Measurements from ENCODE around the gene CXCL12. TPM values are rescaled to one million over a fixed set of nuclear protein-coding genes. Genes with fewer than 3 reads are reported as not detected.

CXCL12 gene
- total and polyA plus RNA-seq, 10 donors = 22.7 to 549 (median 294) TPM

DNA sequence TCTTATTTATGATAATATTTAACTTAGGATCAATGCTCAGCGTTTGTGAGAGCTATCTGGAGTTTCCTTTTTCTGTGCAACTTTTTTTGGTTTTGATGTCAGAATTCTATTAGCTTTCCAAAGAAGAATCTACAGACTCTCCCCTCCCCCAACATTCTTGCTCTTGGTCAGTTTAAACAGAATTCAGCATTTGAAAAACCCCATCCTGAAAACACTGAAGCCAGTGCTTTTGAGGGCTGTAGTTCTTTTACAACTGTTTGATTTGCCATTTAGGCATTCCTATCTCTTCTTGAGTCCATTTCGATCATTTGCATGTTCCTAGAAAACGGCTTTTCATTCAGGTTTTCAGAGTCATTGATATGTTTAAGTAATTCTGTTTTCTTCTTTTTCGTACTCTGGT lies 15.6 kb upstream of the CXCL12 start:
- peaks cover 0 to 6% (median 0%) of the 10 kb centered on the region in 8 donors for H3K9me3 ChIP-seq
- H3K36me3 ChIP-seq = no peaks in the 10 kb centered on the region
- no peaks in the 10 kb centered on the region for H3K4me1 ChIP-seq
- no peak for DNase-seq
- intact Hi-C loops (cut with DNase I; ENCODE audit: low total_unique reads) = no loop called here
- peaks cover 0 to 20% (median 0%) of the 10 kb centered on the region in 7 donors for H3K27me3 ChIP-seq (replicated peaks in 1 of 7)
- H3K4me3 ChIP-seq = no peak overlapping the region
- TF ChIP-seq POLR2A (IDR thresholded peaks at IDR 0.05) (no peak), POLR2AphosphoS5 (IDR thresholded peaks at IDR 0.05) (no peak)
- TF ChIP-seq, protein P1, sequence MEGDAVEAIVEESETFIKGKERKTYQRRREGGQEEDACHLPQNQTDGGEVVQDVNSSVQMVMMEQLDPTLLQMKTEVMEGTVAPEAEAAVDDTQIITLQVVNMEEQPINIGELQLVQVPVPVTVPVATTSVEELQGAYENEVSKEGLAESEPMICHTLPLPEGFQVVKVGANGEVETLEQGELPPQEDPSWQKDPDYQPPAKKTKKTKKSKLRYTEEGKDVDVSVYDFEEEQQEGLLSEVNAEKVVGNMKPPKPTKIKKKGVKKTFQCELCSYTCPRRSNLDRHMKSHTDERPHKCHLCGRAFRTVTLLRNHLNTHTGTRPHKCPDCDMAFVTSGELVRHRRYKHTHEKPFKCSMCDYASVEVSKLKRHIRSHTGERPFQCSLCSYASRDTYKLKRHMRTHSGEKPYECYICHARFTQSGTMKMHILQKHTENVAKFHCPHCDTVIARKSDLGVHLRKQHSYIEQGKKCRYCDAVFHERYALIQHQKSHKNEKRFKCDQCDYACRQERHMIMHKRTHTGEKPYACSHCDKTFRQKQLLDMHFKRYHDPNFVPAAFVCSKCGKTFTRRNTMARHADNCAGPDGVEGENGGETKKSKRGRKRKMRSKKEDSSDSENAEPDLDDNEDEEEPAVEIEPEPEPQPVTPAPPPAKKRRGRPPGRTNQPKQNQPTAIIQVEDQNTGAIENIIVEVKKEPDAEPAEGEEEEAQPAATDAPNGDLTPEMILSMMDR (IDR thresholded peaks at IDR 0.05 in 8 of 11, conservative IDR thresholded peaks at IDR 0.05 in 3 of 11) = no peak
- 47 to 64% (median 55%) methylated on average over 4 of the region's 4 CpGs for WGBS, 5 donors
- H3K27ac ChIP-seq = no peak overlapping the region

DNA sequence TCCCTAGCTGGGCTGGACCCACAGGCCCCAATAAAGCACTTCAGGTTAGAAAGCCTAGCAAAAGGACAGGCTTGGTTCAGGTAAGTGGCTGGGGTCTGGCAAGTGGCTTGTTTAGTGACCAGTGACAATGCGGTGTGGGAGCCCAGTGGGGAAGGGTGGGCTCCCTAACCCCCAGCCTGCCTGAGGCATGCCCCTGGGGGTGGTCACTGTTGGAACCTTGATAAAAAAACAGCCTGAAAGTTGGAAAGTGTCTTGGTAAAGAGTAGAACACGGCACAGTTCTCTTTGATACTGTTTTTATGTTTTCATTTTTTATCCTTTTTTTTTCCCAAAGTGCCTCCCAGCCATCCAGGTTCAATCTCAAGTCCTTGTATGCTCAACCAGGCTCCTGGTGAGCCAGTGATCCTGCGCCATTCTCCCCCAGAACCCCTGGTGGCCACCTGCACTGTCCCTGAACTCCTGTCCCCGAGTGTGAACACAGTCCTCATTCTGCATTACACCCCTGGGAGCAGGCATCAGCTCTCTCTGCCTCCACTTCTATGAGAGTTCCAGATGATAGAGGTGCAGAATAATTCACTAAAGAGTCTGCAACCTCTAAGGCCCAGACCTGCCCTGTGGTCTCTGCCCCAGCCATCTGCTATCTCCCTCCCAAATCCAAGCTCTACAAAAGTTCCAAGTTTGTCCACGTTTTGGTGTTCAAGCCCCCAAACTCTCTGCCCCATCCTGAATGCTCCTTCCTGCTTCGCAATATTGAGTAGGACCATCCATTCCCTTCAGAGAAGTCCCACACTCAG lies 15.0 kb upstream of the CXCL12 start:
- Histone ChIP-seq H3K36me3 (no peaks in the 10 kb centered on the region), H3K4me1 (no peaks in the 10 kb centered on the region), H3K27ac (no peak overlapping the region), H3K27me3 (replicated peaks in 1 of 7) (peaks cover 0 to 20% (median 0%) of the 10 kb centered on the region in 7 donors), H3K9me3 (peaks cover 0 to 1% (median 0%) of the 10 kb centered on the region in 8 donors), H3K4me3 (no peak overlapping the region)
- peak; percentile 53 for DNase-seq
- TF ChIP-seq, protein P1 (IDR thresholded peaks at IDR 0.05 in 8 of 11, conservative IDR thresholded peaks at IDR 0.05 in 3 of 11) = no peak
- no peak for TF ChIP-seq POLR2A (IDR thresholded peaks at IDR 0.05)
- no peak for TF ChIP-seq POLR2AphosphoS5 (IDR thresholded peaks at IDR 0.05)
- WGBS, 5 donors = 64 to 73% (median 68%) methylated on average over 6 of the region's 6 CpGs
- intact Hi-C loops (cut with DNase I; ENCODE audit: low total_unique reads) = no loop called here

- H3K27ac ChIP-seq = no peak overlapping the region
- WGBS, 5 donors = 68 to 79% (median 74%) methylated on average over 13 to 15 of the region's 15 CpGs
- H3K27me3 ChIP-seq (replicated peaks in 1 of 7) = peaks cover 0 to 24% (median 0%) of the 10 kb centered on the region in 7 donors
- intact Hi-C loops (cut with DNase I; ENCODE audit: low total_unique reads) = no loop called here
- no peaks in the 10 kb centered on the region for H3K9me3 ChIP-seq
- H3K4me1 ChIP-seq = no peaks in the 10 kb centered on the region
- H3K4me3 ChIP-seq = no peak overlapping the region
- no peak for TF ChIP-seq POLR2A (IDR thresholded peaks at IDR 0.05)
- TF ChIP-seq POLR2AphosphoS5 (IDR thresholded peaks at IDR 0.05) = no peak
- TF ChIP-seq, protein P1 (IDR thresholded peaks at IDR 0.05 in 8 of 11, conservative IDR thresholded peaks at IDR 0.05 in 3 of 11) = no peak
- no peaks in the 10 kb centered on the region for H3K36me3 ChIP-seq
- DNase-seq = peak; percentile 37
Observed at GRCh38 chr10:44398747-44399658, 14.1 kb upstream of the CXCL12 start.
